Stimulated activated naive CD8-positive, alpha-beta T cell treated with anti-CD3 and anti-CD28 coated beads, Interleukin-15, Interleukin-2, amounts not matched to agents 100 ng/mL and 50 ng/mL, for 24 hours (primary cell): Measurements from ENCODE around the gene FSTL4.
"Not testable (repeated sequence)": the region's sequence is repeated elsewhere in the genome, so short reads cannot be mapped to it uniquely, and the experiment has no call there.

Experiments used
- H3K27ac Mint-ChIP-seq: one replicate; pipeline ENCODE4 v1.8.0; 2021; ENCODE audit warnings: mild to moderate bottlenecking, mixed read lengths
- H3K27me3 Mint-ChIP-seq: one replicate; pipeline ENCODE4 v1.8.0; 2021; ENCODE audit warnings: mixed read lengths
- H3K36me3 Mint-ChIP-seq: one replicate; pipeline ENCODE4 v1.8.0; 2021; ENCODE audit warnings: low read depth, mixed read lengths
- H3K4me1 Mint-ChIP-seq: one replicate; pipeline ENCODE4 v1.8.0; 2021; ENCODE audit warnings: low read depth, mixed read lengths
- H3K4me3 Mint-ChIP-seq: one replicate; pipeline ENCODE4 v1.8.0; 2021; ENCODE audit warnings: mild to moderate bottlenecking, mixed read lengths
- H3K9me3 Mint-ChIP-seq: one replicate; pipeline ENCODE4 v1.8.0; 2021; ENCODE audit warnings: mixed read lengths

The FSTL4 gene

DNA sequence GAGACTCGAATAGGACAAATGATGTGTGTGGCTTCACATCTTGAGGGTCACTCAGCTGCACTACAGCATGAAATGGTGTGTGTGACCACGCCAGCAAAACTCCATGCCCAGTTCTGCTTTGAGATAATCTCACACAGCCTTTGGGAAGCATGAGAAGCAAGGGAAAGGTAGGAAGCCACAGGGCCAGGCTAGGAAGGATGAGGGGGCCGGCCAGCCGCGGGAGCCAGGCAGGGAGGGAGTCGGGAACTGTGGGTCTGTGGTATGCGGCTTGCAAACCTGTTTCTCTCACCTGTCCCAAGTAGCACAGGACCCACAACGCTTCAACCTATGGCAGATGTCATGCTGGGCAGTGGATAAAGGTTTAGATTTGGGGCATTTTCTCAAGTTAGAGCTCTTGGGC, 418.5 kb downstream of the FSTL4 start:
- H3K27ac Mint-ChIP-seq = no peak overlapping the region
- H3K36me3 Mint-ChIP-seq = no peaks in the 10 kb centered on the region
- H3K4me3 Mint-ChIP-seq = no peak overlapping the region
- H3K9me3 Mint-ChIP-seq = no peaks in the 10 kb centered on the region
- H3K4me1 Mint-ChIP-seq = no peaks in the 10 kb centered on the region
- no peaks in the 10 kb centered on the region for H3K27me3 Mint-ChIP-seq

DNA sequence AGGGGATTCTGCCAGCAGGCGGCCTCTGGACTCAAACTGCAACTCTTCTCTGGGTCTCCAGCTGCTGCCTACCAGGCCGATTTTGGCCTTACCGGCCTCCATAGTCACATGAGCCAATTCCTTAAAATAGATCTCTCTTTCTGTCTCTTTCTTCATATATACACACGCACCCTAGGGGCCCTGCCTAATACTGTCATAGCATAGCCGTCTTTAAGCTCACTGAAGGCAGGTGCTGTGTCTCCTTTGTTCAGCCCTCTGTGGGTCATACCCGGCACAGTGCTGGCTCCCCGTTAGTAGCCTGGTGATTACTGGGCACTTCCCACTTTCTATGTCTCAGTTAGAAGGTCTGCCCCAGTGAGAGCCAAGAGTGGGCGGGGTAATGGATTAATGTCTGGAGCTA, 419.6 kb downstream of the FSTL4 start:
- Mint-ChIP-seq H3K27ac (no peak overlapping the region), H3K4me1 (no peaks in the 10 kb centered on the region), H3K27me3 (no peaks in the 10 kb centered on the region), H3K9me3 (no peaks in the 10 kb centered on the region), H3K36me3 (no peaks in the 10 kb centered on the region), H3K4me3 (no peak overlapping the region)

DNA sequence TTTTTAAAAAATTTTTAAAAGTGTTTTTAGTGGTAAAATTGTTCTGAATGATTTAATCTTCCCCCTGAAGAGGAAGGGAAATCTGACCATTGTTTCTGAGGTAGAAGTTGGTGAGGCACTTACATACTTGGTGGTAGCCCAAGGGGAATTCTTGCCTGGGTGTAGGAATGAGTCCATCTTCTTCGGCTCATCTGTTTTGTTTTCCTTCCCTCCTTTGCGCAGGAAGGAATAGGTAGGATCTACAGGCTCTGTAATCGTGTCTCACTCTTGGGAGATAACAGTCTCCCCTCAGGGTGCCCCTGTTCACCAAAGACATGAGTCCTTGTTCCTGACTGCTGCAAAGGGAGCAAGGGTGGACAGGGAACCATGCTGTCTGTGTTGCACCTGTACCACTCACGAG, 422.5 kb downstream of the FSTL4 start:
- no peaks in the 10 kb centered on the region for H3K36me3 Mint-ChIP-seq
- H3K27me3 Mint-ChIP-seq = no peaks in the 10 kb centered on the region
- H3K27ac Mint-ChIP-seq = no peak overlapping the region
- H3K4me3 Mint-ChIP-seq = no peak overlapping the region
- no peaks in the 10 kb centered on the region for H3K4me1 Mint-ChIP-seq
- H3K9me3 Mint-ChIP-seq = no peaks in the 10 kb centered on the region

GRCh38 chr5:133179405-133179804, 432.9 kb downstream of the FSTL4 start:
- H3K9me3 Mint-ChIP-seq = no peaks in the 10 kb centered on the region
- H3K27ac Mint-ChIP-seq = no peak overlapping the region
- no peak overlapping the region for H3K4me3 Mint-ChIP-seq
- no peaks in the 10 kb centered on the region for H3K4me1 Mint-ChIP-seq
- H3K36me3 Mint-ChIP-seq = no peaks in the 10 kb centered on the region
- no peaks in the 10 kb centered on the region for H3K27me3 Mint-ChIP-seq

GRCh38 chr5:133170756-133171387, 441.5 kb downstream of the FSTL4 start:
- Mint-ChIP-seq H3K4me1 (peaks cover 16% of the 10 kb centered on the region), H3K4me3 (peak overlapping the region; percentile 42)
- not testable (repeated sequence) for H3K27ac Mint-ChIP-seq

GRCh38 chr5:133164759-133165158, 447.6 kb downstream of the FSTL4 start:
- no peak overlapping the region for H3K27ac Mint-ChIP-seq
- H3K9me3 Mint-ChIP-seq = peaks cover 23% of the 10 kb centered on the region
- peaks cover 8% of the 10 kb centered on the region for H3K36me3 Mint-ChIP-seq
- H3K27me3 Mint-ChIP-seq = no peaks in the 10 kb centered on the region
- H3K4me1 Mint-ChIP-seq = peaks cover 13% of the 10 kb centered on the region
- no peak overlapping the region for H3K4me3 Mint-ChIP-seq

More at GRCh38 chr5:133170756-133171387, 441.5 kb downstream of the FSTL4 start:
- not testable (repeated sequence) for H3K27me3 Mint-ChIP-seq
- H3K9me3 Mint-ChIP-seq = peaks cover 29% of the 10 kb centered on the region
- H3K36me3 Mint-ChIP-seq = peaks cover 12% of the 10 kb centered on the region

- Mint-ChIP-seq H3K4me1 (peaks cover 10% of the 10 kb centered on the region), H3K36me3 (peaks cover under 1% of the 10 kb centered on the region), H3K27ac (no peak overlapping the region), H3K27me3 (no peaks in the 10 kb centered on the region), H3K9me3 (peaks cover 24% of the 10 kb centered on the region), H3K4me3 (no peak overlapping the region)
These were observed 448.5 kb downstream of the FSTL4 start for GRCh38 chr5:133163839-133164238.

GRCh38 chr5:133159543-133159942, 452.8 kb downstream of the FSTL4 start:
- H3K4me3 Mint-ChIP-seq = no peak overlapping the region
- H3K4me1 Mint-ChIP-seq = peaks cover 8% of the 10 kb centered on the region
- no peaks in the 10 kb centered on the region for H3K27me3 Mint-ChIP-seq
- H3K9me3 Mint-ChIP-seq = peaks cover 7% of the 10 kb centered on the region
- H3K27ac Mint-ChIP-seq = no peak overlapping the region
- H3K36me3 Mint-ChIP-seq = no peaks in the 10 kb centered on the region

GRCh38 chr5:133155326-133155969, 456.9 kb downstream of the FSTL4 start:
- peaks cover 7% of the 10 kb centered on the region for H3K4me1 Mint-ChIP-seq
- H3K36me3 Mint-ChIP-seq = no peaks in the 10 kb centered on the region
- H3K27me3 Mint-ChIP-seq = no peaks in the 10 kb centered on the region
- H3K4me3 Mint-ChIP-seq = no peak overlapping the region
- peaks cover 7% of the 10 kb centered on the region for H3K9me3 Mint-ChIP-seq
- H3K27ac Mint-ChIP-seq = no peak overlapping the region

GRCh38 chr5:133154274-133155075, 457.9 kb downstream of the FSTL4 start:
- H3K4me3 Mint-ChIP-seq = no peak overlapping the region
- H3K9me3 Mint-ChIP-seq = peaks cover 6% of the 10 kb centered on the region
- no peaks in the 10 kb centered on the region for H3K4me1 Mint-ChIP-seq
- no peak overlapping the region for H3K27ac Mint-ChIP-seq
- no peaks in the 10 kb centered on the region for H3K36me3 Mint-ChIP-seq
- H3K27me3 Mint-ChIP-seq = no peaks in the 10 kb centered on the region

- Mint-ChIP-seq H3K4me3 (no peak overlapping the region), H3K27me3 (no peaks in the 10 kb centered on the region), H3K36me3 (no peaks in the 10 kb centered on the region), H3K9me3 (no peaks in the 10 kb centered on the region), H3K4me1 (peaks cover 11% of the 10 kb centered on the region), H3K27ac (no peak overlapping the region)
These were observed 461.3 kb downstream of the FSTL4 start for GRCh38 chr5:133150909-133151544.

DNA sequence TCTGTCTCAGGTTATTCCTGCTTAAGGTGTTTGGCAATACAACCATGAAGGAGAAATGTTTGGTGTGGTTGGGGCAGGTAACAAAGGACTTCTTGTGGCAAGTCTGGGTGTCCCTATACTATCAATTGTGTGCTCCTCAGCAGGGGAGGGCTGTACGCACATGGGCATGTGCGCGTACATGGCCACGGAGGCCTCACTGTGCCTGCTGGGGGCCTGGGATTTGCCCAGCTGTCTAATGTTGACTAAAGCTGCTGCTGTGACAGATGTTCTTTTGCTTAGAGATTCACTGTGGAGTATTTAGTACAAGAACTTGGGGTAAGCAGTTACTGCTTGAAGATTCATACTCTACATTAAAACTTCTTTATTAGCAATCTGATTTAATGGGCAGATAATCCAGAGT, 463.0 kb downstream of the FSTL4 start:
- Mint-ChIP-seq H3K9me3 (no peaks in the 10 kb centered on the region), H3K4me1 (peaks cover 11% of the 10 kb centered on the region), H3K27me3 (no peaks in the 10 kb centered on the region), H3K36me3 (no peaks in the 10 kb centered on the region), H3K4me3 (no peak overlapping the region), H3K27ac (no peak overlapping the region)

- Mint-ChIP-seq H3K27ac (no peak overlapping the region), H3K4me1 (peaks cover 11% of the 10 kb centered on the region), H3K9me3 (no peaks in the 10 kb centered on the region), H3K36me3 (no peaks in the 10 kb centered on the region), H3K4me3 (no peak overlapping the region), H3K27me3 (no peaks in the 10 kb centered on the region)
These were observed 464.4 kb downstream of the FSTL4 start for GRCh38 chr5:133147815-133148567.

GRCh38 chr5:133147411-133147810, 464.9 kb downstream of the FSTL4 start:
- Mint-ChIP-seq H3K4me1 (peaks cover 11% of the 10 kb centered on the region), H3K4me3 (no peak overlapping the region), H3K27me3 (no peaks in the 10 kb centered on the region), H3K36me3 (no peaks in the 10 kb centered on the region), H3K9me3 (no peaks in the 10 kb centered on the region), H3K27ac (no peak overlapping the region)
